Stimulated activated effector memory CD8-positive, alpha-beta T cell treated with anti-CD3 and anti-CD28 coated beads, Interleukin-12 subunit alpha, Interleukin-12 subunit beta, amount 100 ng/mL, for 72 hours (primary cell): ENCODE results near the gene HS3ST1.
A peak's percentile ranks its signal among the peaks of the same experiment; 100 is the strongest.

Source experiments
- ATAC-seq: fragments of 150-1000 bp; cut with Tn5 transposase; 2 replicates; pipeline ENCODE4 v1.10.0; 2021
- DNase-seq, 2 donors: peaks; one replicate each; pipeline ENCODE4 v3.0.0; 2021 to 2022; ENCODE audit warnings: low spot score in 2 of 2
- H3K27ac Mint-ChIP-seq: one replicate; pipeline ENCODE4 v1.8.0; 2022; ENCODE audit warnings: mild to moderate bottlenecking, mixed read lengths
- H3K36me3 Mint-ChIP-seq: one replicate; pipeline ENCODE4 v1.8.0; 2022; ENCODE audit warnings: mild to moderate bottlenecking, mixed read lengths
- H3K4me1 Mint-ChIP-seq: one replicate; pipeline ENCODE4 v1.8.0; 2022; ENCODE audit warnings: mixed read lengths
- H3K4me3 Mint-ChIP-seq: one replicate; pipeline ENCODE4 v1.8.0; 2022; ENCODE audit warnings: mild to moderate bottlenecking, mixed read lengths
- H3K9me3 Mint-ChIP-seq: one replicate; pipeline ENCODE4 v1.8.0; 2022; ENCODE audit warnings: mixed read lengths

The HS3ST1 gene

GRCh38 chr4:11441194-11441556 is 12.5 kb upstream of the HS3ST1 start:
- no peak for DNase-seq
- no peaks in the 10 kb centered on the region for H3K4me1 Mint-ChIP-seq
- ATAC-seq, result peak; percentile 74
- H3K27ac Mint-ChIP-seq, result no peak overlapping the region
- no peaks in the 10 kb centered on the region for H3K36me3 Mint-ChIP-seq
- no peaks in the 10 kb centered on the region for H3K9me3 Mint-ChIP-seq
- no peak overlapping the region for H3K4me3 Mint-ChIP-seq

DNA sequence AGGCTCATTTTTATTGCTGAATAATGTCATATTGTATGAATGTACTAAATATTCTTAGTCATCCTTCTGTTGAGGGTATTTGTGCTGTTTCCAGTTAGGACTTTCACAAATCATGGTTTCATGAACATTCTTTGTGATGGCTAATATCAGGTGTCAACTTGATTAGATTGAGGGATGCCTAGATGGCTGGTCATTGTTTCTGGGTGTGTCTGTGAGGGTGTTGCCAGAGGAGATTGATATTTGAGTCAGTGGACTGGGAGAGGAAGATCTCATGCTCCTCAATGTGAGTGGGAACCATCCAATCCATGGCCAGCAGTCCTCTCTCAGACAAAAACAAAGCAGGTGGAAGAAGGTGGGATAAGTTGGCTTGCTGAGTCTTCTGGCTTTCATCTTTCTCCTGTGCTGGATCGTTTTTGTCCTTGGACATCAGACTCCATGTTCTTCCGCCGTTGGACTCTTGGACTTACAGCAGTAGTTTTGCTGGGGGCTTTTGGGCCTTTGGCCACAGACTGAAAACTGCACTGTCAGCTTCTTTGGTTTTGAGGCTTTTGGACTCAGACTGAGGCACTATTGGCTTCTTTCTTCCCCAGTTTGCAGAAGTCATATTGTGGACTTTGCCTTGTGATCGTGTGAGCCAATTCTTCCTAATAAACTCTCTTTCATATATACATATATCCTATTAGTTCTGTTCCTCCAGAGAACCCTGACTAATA is 11.9 kb upstream of the HS3ST1 start:
- no peak overlapping the region for H3K27ac Mint-ChIP-seq
- ATAC-seq (no peak), DNase-seq (no peak)
- H3K9me3 Mint-ChIP-seq, result no peaks in the 10 kb centered on the region
- H3K36me3 Mint-ChIP-seq, result no peaks in the 10 kb centered on the region
- no peaks in the 10 kb centered on the region for H3K4me1 Mint-ChIP-seq
- H3K4me3 Mint-ChIP-seq, result no peak overlapping the region

DNA sequence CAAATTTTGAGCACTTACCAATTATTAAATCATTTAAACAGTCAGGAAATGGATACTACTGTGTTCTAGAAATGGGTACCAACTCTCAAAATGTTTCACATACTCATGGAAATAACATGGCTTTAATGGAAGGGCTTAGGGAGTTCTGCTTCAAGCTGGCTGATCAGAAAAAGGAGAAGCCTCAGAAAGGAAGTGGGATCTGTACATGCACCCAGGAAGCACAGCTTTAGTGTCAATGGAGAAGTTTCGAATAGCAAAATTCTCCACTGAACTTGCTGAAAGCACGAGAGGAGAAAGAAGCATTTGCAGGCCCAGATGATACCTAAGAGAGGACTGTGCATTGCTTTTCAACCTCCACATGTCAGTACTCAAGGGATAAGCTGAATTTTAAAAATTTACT is 11.1 kb upstream of the HS3ST1 start:
- no peak for DNase-seq
- H3K27ac Mint-ChIP-seq, result no peak overlapping the region

GRCh38 chr4:11438647-11439046 is 10.0 kb upstream of the HS3ST1 start:
- no peaks in the 10 kb centered on the region for H3K36me3 Mint-ChIP-seq
- no peak overlapping the region for H3K4me3 Mint-ChIP-seq
- DNase-seq (no peak), ATAC-seq (no peak)
- H3K9me3 Mint-ChIP-seq, result no peaks in the 10 kb centered on the region
- no peaks in the 10 kb centered on the region for H3K4me1 Mint-ChIP-seq
- no peak overlapping the region for H3K27ac Mint-ChIP-seq

More for the DNA sequence above, 11.1 kb upstream of the HS3ST1 start:
- Mint-ChIP-seq H3K36me3 (no peaks in the 10 kb centered on the region), H3K9me3 (no peaks in the 10 kb centered on the region), H3K4me3 (no peak overlapping the region), H3K4me1 (no peaks in the 10 kb centered on the region)
- no peak for ATAC-seq

DNA sequence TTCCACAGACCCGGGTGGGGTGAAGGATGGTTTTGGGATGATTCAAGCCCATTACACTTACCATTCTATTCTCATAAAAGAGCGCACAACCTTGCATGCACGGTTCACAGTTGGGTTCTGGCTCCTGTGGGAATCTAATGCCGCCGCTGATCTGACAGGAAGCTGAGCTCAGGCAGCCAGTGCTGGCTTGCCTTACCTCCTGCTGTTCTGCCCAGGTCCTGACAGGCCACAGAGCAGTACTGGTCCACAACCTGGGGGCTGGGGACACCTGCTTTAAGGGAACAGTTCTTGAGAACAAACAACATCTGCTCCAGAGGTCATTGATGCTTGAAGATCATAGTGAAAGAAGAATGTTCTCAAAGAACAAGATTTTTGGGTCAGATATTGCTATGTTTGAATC is 8.0 kb upstream of the HS3ST1 start:
- H3K27ac Mint-ChIP-seq, result no peak overlapping the region
- ATAC-seq (no peak), DNase-seq (no peak)
- no peaks in the 10 kb centered on the region for H3K36me3 Mint-ChIP-seq
- H3K4me3 Mint-ChIP-seq, result no peak overlapping the region
- H3K4me1 Mint-ChIP-seq, result no peaks in the 10 kb centered on the region
- no peaks in the 10 kb centered on the region for H3K9me3 Mint-ChIP-seq

GRCh38 chr4:11436084-11436483 is 7.4 kb upstream of the HS3ST1 start:
- no peak for ATAC-seq
- Mint-ChIP-seq H3K36me3 (no peaks in the 10 kb centered on the region), H3K27ac (no peak overlapping the region), H3K4me3 (no peak overlapping the region), H3K4me1 (no peaks in the 10 kb centered on the region), H3K9me3 (no peaks in the 10 kb centered on the region)
- no peak for DNase-seq

DNA sequence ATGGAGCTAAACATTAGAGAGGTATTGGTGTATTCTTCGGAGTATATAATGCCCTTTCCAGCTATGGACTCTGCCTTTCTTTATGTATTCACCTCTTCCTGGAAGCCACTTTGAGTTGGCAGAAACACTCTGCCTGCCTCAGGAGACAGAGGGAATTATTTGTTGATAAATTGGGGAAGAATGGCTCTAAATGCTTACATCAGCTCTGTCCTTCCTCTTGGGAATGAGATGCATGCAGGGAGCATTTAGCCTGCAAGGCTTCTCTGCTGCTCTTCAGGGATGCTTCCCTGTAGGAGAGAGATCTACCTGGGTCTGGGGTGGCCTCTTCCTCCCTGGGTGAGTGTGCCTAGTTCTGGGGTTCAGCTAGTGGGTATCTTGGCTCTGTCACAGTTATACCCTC is 6.9 kb upstream of the HS3ST1 start:
- DNase-seq (no peak), ATAC-seq (no peak)
- Mint-ChIP-seq H3K9me3 (no peaks in the 10 kb centered on the region), H3K4me3 (no peak overlapping the region), H3K27ac (no peak overlapping the region), H3K4me1 (no peaks in the 10 kb centered on the region), H3K36me3 (no peaks in the 10 kb centered on the region)

GRCh38 chr4:11431111-11431510 is 2.4 kb upstream of the HS3ST1 start:
- no peak overlapping the region for H3K4me3 Mint-ChIP-seq
- ATAC-seq, result no peak
- H3K9me3 Mint-ChIP-seq, result no peaks in the 10 kb centered on the region
- H3K27ac Mint-ChIP-seq, result no peak overlapping the region
- H3K4me1 Mint-ChIP-seq, result peaks cover 14% of the 10 kb centered on the region
- no peaks in the 10 kb centered on the region for H3K36me3 Mint-ChIP-seq
- no peak for DNase-seq

DNA sequence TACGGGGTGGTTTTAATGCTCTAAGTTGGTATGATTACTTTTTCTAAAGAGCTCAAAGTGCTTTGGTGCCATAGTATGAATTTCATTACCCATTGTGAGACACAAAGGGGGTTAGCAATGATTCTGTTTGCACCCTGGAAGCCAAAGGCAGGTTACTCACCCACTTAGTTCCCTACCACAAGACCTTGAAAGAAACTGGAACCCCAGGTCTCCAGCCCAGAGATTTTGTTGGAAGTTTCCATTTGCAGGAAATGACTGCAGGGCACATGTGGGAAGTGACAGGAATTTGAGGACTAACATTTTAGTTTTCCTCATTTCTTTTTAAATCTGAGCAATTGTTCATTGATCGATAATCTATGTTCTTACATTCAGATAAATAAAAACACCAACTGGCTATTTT is 1.8 kb upstream of the HS3ST1 start:
- DNase-seq (no peak), ATAC-seq (no peak)
- no peak overlapping the region for H3K4me3 Mint-ChIP-seq
- H3K4me1 Mint-ChIP-seq, result peaks cover 14% of the 10 kb centered on the region
- H3K36me3 Mint-ChIP-seq, result no peaks in the 10 kb centered on the region
- H3K27ac Mint-ChIP-seq, result no peak overlapping the region
- no peaks in the 10 kb centered on the region for H3K9me3 Mint-ChIP-seq

- no peak for DNase-seq
Measured at GRCh38 chr4:11429699-11430045, 978 bp upstream of the HS3ST1 start.

GRCh38 chr4:11428899-11429698 is 405 bp upstream of the HS3ST1 start:
- H3K4me1 Mint-ChIP-seq, result peaks cover 14% of the 10 kb centered on the region
- ATAC-seq (peak; percentile 81), DNase-seq (peak; percentile 18 to 53)
- peak overlapping the region; percentile 61 for H3K4me3 Mint-ChIP-seq
- H3K27ac Mint-ChIP-seq, result no peak overlapping the region
- H3K9me3 Mint-ChIP-seq, result no peaks in the 10 kb centered on the region
- H3K36me3 Mint-ChIP-seq, result no peaks in the 10 kb centered on the region

More at GRCh38 chr4:11429699-11430045, 978 bp upstream of the HS3ST1 start:
- no peak overlapping the region for H3K27ac Mint-ChIP-seq
- peak overlapping the region; percentile 61 for H3K4me3 Mint-ChIP-seq
- no peaks in the 10 kb centered on the region for H3K9me3 Mint-ChIP-seq
- peaks cover 14% of the 10 kb centered on the region for H3K4me1 Mint-ChIP-seq
- H3K36me3 Mint-ChIP-seq, result no peaks in the 10 kb centered on the region
- ATAC-seq, result no peak

GRCh38 chr4:11427121-11427996 is 1.3 kb downstream of the HS3ST1 start:
- DNase-seq (no peak), ATAC-seq (no peak)
- no peak overlapping the region for H3K27ac Mint-ChIP-seq
- H3K4me1 Mint-ChIP-seq, result peaks cover 14% of the 10 kb centered on the region
- peak overlapping the region; percentile 61 for H3K4me3 Mint-ChIP-seq
- H3K9me3 Mint-ChIP-seq, result no peaks in the 10 kb centered on the region
- no peaks in the 10 kb centered on the region for H3K36me3 Mint-ChIP-seq

DNA sequence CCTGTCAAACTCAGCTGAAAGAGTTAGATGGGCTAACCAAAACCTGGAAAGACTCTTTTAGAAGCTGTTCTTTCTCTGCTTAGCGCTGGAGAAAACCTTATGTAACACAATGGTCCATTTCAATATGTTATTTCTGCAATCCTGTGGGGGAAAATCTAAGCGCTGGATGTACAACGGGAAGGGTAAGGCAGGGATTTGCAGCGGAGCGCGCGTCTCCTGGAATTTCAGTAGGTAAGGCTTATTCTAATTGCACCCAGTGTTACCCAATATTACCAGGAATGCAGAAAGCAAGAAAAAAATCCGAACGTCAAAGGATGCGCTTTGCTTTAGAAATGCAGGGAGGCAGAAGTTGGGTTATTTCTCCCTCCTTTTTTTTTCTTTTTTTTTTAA is 2.0 kb downstream of the HS3ST1 start:
- peaks cover 14% of the 10 kb centered on the region for H3K4me1 Mint-ChIP-seq
- no peak for ATAC-seq
- H3K4me3 Mint-ChIP-seq, result no peak overlapping the region
- no peak for DNase-seq
- H3K9me3 Mint-ChIP-seq, result no peaks in the 10 kb centered on the region
- H3K27ac Mint-ChIP-seq, result no peak overlapping the region
- no peaks in the 10 kb centered on the region for H3K36me3 Mint-ChIP-seq

DNA sequence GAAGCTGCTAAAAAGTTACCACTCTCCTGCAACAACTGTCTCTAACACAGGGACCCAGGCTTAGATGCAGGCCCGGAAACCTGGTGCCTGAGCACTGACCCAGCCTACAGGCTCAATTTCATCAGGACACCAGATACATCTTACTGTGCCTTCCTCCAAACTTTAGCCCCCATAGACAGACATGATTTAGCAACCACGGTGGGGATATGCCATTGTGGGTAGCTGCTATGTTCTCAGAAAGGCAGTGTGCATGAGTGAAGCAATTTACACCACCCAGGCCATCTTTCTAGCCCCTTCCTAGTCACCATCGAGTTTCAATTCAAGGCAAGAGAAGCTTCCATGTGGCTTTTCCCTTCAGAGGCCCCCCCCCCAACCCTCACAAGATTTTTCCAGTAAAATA is 2.7 kb downstream of the HS3ST1 start:
- no peak for ATAC-seq
- Mint-ChIP-seq H3K4me1 (peaks cover 14% of the 10 kb centered on the region), H3K36me3 (no peaks in the 10 kb centered on the region), H3K4me3 (no peak overlapping the region), H3K27ac (no peak overlapping the region), H3K9me3 (no peaks in the 10 kb centered on the region)
- DNase-seq, result no peak

DNA sequence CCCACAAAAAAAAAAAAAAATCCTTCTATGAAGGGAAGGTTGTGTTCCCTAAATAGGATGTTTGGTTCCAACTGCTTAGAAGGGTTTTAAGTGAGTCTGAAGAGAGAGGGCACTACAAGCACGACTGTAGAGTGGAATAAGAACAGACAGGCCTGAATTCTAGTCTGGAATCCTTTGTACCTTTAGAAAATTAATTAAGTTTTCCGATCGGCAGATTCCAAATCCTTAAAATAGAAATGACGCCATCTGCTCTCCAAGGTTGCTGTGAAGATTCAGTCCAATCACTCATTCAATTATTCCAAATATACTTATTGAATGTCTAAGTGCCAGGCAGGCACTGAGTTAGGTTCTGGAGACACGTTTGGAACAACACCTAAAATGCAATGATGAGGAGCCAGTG is 3.8 kb downstream of the HS3ST1 start:
- no peak for DNase-seq
- H3K9me3 Mint-ChIP-seq, result no peaks in the 10 kb centered on the region
- no peak for ATAC-seq
- no peaks in the 10 kb centered on the region for H3K36me3 Mint-ChIP-seq
- no peak overlapping the region for H3K4me3 Mint-ChIP-seq
- H3K27ac Mint-ChIP-seq, result no peak overlapping the region
- H3K4me1 Mint-ChIP-seq, result peaks cover 14% of the 10 kb centered on the region
